Hematopoietic multipotent progenitor cell treated with erythropoietin and hydrocortisone succinate and interleukin-3 and kit ligand, for 4 days (in vitro differentiated cells): ENCODE data around the gene KERA.
"Not testable (repeated sequence)": the region's sequence is repeated elsewhere in the genome, so short reads cannot be mapped to it uniquely, and the experiment has no call there.

Experiments
- DNase-seq: peaks from one replicate; pipeline ENCODE4 v3.0.0-alpha.2; 2015

Gene KERA, protein sequence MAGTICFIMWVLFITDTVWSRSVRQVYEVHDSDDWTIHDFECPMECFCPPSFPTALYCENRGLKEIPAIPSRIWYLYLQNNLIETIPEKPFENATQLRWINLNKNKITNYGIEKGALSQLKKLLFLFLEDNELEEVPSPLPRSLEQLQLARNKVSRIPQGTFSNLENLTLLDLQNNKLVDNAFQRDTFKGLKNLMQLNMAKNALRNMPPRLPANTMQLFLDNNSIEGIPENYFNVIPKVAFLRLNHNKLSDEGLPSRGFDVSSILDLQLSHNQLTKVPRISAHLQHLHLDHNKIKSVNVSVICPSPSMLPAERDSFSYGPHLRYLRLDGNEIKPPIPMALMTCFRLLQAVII

GRCh38 chr12:91057368-91058165 is at the start of gene KERA:
KERA (minus strand) TSS chr12:91058024; CDS start chr12:91056281, 1,743 bp downstream.
- no peak for DNase-seq

DNA sequence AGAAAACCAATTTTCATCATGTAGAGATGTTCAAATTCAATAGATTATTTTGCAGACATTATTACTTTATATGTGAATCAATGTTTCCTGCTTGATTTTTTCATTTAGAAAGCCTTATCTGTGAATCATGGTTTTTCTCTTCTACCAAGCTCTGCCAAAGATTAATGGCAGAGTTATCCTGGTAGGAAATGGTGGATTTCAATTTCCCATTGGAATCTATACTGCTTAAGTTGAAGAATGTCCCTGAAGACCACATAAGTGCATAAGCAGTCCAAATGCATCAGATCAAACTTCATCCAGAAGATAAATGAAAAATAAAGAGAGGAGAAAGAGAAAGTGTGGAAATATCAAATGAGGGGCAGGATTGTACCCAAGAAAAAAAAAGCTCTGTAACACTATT is 48.5 kb upstream of the KERA start:
- no peak for DNase-seq

DNA sequence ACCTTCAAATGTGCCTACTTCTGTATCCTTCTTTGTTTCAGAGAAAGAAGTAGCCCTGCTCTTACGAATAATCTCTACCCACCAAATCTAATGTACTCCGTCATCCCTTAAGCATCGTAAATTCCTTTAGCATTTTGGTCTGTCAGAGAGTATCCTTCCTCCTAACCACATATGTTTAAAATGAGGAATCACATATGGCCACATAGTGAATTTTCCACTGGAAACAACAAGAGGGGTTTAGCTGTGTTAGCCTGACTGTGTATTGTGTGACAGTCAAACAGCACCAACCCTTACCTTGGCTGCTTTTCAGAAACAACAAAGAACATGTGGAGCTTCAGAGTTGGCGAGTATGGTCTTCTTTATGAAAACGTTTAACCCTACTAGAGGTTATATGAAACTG is 48.0 kb upstream of the KERA start:
- DNase-seq: no peak

GRCh38 chr12:91104812-91105466 is 47.1 kb upstream of the KERA start:
- no peak for DNase-seq

DNA sequence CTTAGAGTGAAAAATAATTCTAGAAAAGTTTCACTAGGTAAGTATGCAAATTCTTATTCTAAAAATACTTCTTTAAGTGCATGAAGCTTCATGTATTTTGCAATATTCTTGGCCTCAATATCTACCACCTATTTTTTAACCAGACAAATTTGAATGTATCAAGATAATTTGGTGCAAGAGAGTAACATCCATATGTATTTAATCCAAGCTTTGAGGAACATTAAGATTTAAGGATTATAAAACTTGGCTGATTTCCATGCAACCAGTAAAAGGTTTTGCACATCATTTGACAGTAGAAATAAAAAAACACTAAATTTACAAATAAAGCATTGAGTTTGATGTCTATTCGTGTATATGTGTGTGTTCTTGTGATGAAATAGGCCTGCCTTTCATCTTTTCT is 45.8 kb upstream of the KERA start:
- DNase-seq: no peak

DNA sequence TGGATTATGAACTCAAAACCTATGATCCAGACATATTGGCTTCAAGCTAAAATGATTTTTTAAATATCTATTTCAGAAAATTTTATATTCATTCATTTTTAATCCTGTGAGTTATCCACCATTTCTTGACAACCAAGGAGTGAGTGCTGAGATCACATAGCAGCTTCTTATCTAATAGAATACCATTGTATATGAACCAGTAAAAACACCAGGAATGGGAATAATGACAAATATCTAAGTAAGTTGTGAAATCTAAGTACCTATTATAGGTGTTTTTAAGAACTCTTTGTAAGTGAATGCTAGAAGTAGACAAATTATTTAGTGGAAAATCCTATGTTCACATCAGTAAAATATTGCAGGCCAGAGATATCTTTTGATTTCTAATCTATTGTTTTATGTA is 45.3 kb upstream of the KERA start:
- no peak for DNase-seq

DNA sequence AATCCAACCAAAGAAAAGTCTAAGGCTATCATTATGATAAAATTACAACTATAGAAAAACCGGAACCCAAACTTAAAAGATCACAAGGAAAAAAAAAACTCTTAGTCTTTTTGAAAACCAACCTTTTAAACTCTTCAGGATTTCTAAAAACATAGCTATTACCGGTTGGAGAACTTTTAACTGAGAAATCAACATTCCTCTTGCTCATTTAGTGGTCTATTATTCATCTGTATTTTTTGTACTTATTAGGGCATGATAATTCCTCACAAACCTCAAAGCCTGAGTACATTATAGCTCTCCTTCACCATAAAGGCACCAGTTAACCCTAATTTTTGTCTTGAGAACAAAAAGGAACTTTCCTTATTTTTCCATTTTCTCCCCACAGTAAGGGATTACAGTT is 43.1 kb upstream of the KERA start:
- DNase-seq: peak; percentile 45

DNA sequence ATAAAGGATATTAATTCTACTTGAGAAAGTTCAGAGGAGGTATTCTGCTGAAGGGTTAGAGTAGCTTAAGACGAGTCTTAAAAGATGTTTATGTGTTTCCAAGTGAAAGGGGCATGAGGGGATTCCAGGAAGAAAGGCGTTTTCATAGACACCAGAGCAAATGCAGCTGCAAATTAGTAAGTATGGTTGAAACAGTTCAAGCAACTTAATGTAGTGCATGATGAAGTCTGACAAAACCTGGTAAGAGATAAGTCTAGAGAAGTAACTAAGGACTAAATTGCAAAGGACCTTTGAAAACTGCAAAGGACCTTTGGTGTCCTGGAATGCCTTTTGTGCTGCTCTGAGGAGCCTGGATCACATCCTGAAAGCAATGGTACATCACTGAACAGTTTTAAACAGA is 42.0 kb upstream of the KERA start:
- DNase-seq: no peak

GRCh38 chr12:91099341-91099740 is 41.5 kb upstream of the KERA start:
- peak; percentile 69 for DNase-seq

DNA sequence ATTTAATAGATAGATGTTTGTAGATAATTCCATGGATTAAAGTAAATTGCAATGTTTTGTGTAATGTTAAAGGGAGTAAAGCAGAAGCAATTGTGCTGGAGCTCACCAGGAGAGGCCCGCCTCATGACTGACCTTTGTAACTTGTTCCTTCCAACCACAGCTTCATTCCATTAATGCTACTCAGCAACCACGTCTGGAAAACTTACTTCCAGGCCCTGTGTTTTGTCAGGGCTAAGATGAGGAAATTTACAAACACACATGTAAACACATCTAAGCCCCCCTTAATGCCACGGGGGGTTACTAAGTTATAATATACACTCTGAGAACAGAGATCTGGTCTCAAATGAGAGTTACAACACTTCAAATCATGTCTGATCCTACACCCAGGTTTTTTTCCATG is 41.1 kb upstream of the KERA start:
- no peak for DNase-seq

- DNase-seq: peak; percentile 13
Observed at GRCh38 chr12:91098461-91098860, 40.6 kb upstream of the KERA start.

- no peak for DNase-seq
Observed at GRCh38 chr12:91094957-91095356, 37.1 kb upstream of the KERA start.

GRCh38 chr12:91094032-91094662 is 36.3 kb upstream of the KERA start:
- no peak for DNase-seq

- peak; percentile 71 for DNase-seq
Observed at GRCh38 chr12:91093341-91093740, 35.5 kb upstream of the KERA start.

GRCh38 chr12:91091916-91092715 is 34.3 kb upstream of the KERA start:
- DNase-seq: no peak

- DNase-seq: not testable (repeated sequence)
Observed at GRCh38 chr12:91089953-91090352, 32.1 kb upstream of the KERA start.

DNA sequence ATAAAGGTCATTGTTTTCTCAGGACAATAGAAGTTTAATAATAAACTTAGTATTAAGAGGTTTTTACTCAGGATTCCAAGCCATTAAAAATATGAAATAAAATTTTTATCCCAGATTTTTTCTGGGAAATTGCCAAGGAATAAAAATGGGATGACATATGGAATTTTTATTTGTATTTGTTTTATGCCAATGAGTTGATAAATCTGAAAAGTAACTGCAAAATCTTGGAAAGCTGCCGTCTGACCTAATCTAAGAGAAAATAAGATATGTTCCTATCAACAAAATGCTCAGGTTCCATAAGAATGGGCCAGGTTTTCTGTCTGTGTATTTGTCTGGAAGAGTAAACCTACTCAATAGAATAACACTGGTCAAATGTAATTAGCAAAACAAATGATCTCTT is 22.2 kb upstream of the KERA start:
- DNase-seq: no peak

DNA sequence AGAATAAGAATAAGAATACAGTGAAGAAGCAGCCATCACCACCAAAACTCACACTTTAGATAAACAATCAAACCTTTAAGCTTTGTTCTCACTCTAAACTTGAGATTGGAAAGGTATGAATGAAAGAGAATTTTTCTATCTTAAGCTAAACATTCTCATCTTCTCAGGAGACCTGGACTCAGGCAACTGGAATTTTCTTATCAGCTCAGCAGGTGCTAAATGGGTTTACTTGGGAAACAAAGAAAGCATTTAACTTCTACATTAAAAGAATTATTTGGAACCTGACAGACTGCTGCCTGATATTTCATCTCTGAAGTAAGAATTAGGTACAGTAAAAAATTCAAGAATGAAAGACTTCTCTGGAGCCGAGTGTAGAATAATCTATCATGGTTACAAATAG is 20.7 kb upstream of the KERA start:
- no peak for DNase-seq

- DNase-seq: no peak
Observed at GRCh38 chr12:91077228-91077954, 19.6 kb upstream of the KERA start.

DNA sequence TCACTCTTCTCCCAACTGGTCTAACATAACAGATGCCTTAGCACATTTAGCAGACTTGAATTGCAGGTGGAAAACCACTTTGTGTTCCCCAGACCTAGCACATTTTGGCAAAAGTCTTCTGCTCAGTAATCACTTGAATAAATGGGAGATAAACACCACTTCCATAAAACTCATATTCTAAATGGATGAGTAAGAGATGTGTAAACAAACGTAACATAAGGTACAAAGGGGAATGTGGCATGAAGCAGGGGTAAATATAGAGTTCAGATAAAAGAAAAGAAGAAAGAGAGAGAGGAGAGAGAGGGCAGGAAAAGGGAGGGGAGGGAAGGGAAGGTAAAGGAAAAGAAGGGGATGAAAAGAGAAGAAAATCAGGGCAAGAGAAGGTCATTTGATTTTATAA is 17.0 kb upstream of the KERA start:
- DNase-seq: no peak

DNA sequence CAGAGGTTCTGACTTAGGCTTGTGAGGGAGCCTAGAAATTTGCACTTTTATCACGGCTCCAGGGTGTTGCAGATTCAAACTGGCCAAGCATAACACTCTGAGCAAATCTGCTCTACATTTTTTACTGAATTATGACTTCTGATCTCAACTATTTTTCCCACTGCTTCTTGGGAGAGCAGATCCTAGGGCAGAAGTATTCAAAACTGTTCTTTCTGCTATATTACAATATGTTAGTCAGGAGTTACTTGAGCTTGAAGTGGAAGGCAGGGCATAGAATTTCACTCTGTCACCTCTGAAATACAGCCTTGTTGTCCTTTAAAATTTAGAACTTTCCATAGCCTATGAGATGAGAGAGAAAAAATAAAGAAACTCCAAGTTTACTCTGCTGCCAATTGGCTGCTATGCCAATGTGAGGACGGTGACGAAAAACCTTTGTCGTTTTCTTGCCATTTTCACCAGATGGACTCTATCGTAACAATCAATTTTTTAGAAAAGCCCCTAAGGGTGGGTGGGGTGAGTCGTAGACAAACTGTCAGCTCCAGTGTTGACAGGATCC is 16.4 kb upstream of the KERA start:
- no peak for DNase-seq
